Mammary epithelial cell (primary cell): ENCODE results near the gene RPTOR.

Experiments
- CTCF ChIP-seq, 2 donors: IDR thresholded peaks in 1 of 2; conservative IDR thresholded peaks in 1 of 2; 2 replicates each; pipeline ENCODE4 v1.5.1; 2011 to 2012; ENCODE audit warnings: inconsistent platforms in 2 of 2, low read length in 2 of 2, mild to moderate bottlenecking in 2 of 2, control low read depth in 1 of 2, low read depth in 1 of 2; ENCODE audit not compliant: insufficient read depth in 1 of 2; ENCODE audit errors: extremely low read depth in 1 of 2
- EZH2 ChIP-seq: IDR thresholded peaks from 2 replicates; pipeline ENCODE4 v1.6.1; 2012; ENCODE audit warnings: low read length, inconsistent platforms, borderline replicate concordance

GRCh38 chr17:80640366-80641084 is 95.9 kb downstream of the RPTOR start:
- TF ChIP-seq CTCF (conservative IDR thresholded peaks at IDR 0.05 in 1 of 2, IDR thresholded peaks at IDR 0.05 in 1 of 2; ENCODE audit: extremely low read depth in 1 of 2, insufficient read depth in 1 of 2, low read depth in 1 of 2, low read length in 2 of 2) (no peak), EZH2 (no peak)
